K562 (cell line): ENCODE results near the gene MYH9. TPM values are rescaled to one million over a fixed set of nuclear protein-coding genes. Genes with fewer than 3 reads are reported as not detected.

Experiments
- ARHGAP35 ChIP-seq: fragments of 450-650 bp; IDR thresholded peaks from 2 replicates; pipeline ENCODE4 v1.6.1; 2018; ENCODE audit not compliant: partially characterized antibody
- BCL6 ChIP-seq: fragments of 250-450 bp; sonication (Bioruptor Pico); IDR thresholded peaks from 2 replicates; pipeline ENCODE4 v1.4.0; 2020
- CBFB ChIP-seq: sonication (generic); formaldehyde crosslinking; IDR thresholded peaks from 2 replicates; pipeline ENCODE4 v1.4.0; 2020; ENCODE audit warnings: mild to moderate bottlenecking, missing genetic modification reagents
- CBX2 ChIP-seq: fragments of 200-600 bp; sonication (generic); IDR thresholded peaks from one replicate; pipeline ENCODE4 v1.6.1; 2012; ENCODE audit warnings: mild to moderate bottlenecking, low read length, inconsistent platforms; ENCODE audit not compliant: insufficient read depth, poor library complexity, severe bottlenecking
- ETV1 ChIP-seq: fragments of 450-650 bp; conservative IDR thresholded peaks from 2 replicates; pipeline ENCODE4 v1.6.1; 2016; ENCODE audit warnings: missing genetic modification characterization, control low read depth, low read depth, missing compliant biosample characterization
- KDM2B ChIP-seq: fragments of 250-450 bp; sonication (Bioruptor Pico); IDR thresholded peaks from 2 replicates; pipeline ENCODE4 v1.8.0; 2021; ENCODE audit warnings: mild to moderate bottlenecking, moderate library complexity
- NR2C2 ChIP-seq, 2 experiments: fragments of 200-800 bp in 1 of 2; sonication (Bioruptor generic) in 1 of 2; sonication (generic) in 1 of 2; formaldehyde crosslinking in 1 of 2; IDR thresholded peaks; 2 replicates each; pipeline versions ENCODE4 v1.6.1 to v1.8.0; 2016 to 2022; ENCODE audit warnings: mild to moderate bottlenecking in 1 of 2, missing compliant biosample characterization in 1 of 2, missing genetic modification characterization in 1 of 2, missing genetic modification reagents in 1 of 2
- TRIM28 ChIP-seq: fragments of 450-650 bp; IDR thresholded peaks from 2 replicates; pipeline ENCODE4 v1.6.1; 2017
- ZBED1 ChIP-seq: IDR thresholded peaks from 2 replicates; pipeline ENCODE4 v1.6.1; 2014
- ZNF316 ChIP-seq: fragments of 450-650 bp; IDR thresholded peaks from 2 replicates; pipeline ENCODE4 v1.6.1; 2016
- ZNF384 ChIP-seq: IDR thresholded peaks from 2 replicates; pipeline ENCODE4 v1.6.1; 2012; ENCODE audit warnings: low read depth, low read length, improper control_type of control experiment
- polyA plus RNA-seq, 8 experiments: library from polyadenylated mRNA; depleted of rRNA in 4 of 8; stranded (reverse) in 5 of 8; unstranded in 3 of 8; fragments of >200 nt; fragmentation: Nextera tagmentation in 2 of 8; fragmentation: Illumina TruSeq in 1 of 8; extraction: Ambion mirVana in 2 of 8; extraction: Trizol in 1 of 8; gene quantifications; 2 replicates each; pipeline versions ENCODE4 v1.2.1 to v1.2.3, GENCODE V29; 2011 to 2014; ENCODE audit warnings: inconsistent platforms in 1 of 8, missing spikeins in 1 of 8
- total RNA-seq, 7 experiments: library from RNA; depleted of rRNA in 6 of 7; stranded (reverse); fragments of >200 nt in 6 of 7; fragmentation: Illumina TruSeq in 2 of 7; extraction: Trizol in 2 of 7; gene quantifications; 2 replicates each; pipeline versions ENCODE4 v1.2.1 to v1.2.3, GENCODE V29; 2011 to 2021; ENCODE audit warnings: low replicate concordance in 1 of 7
- TF ChIP-seq, protein P1 (sequence below): sonication (generic); formaldehyde crosslinking; IDR thresholded peaks from 2 replicates; pipeline ENCODE4 v1.8.1; 2023; ENCODE audit warnings: mild to moderate bottlenecking, missing genetic modification reagents
- TF ChIP-seq, protein P2 (sequence below): fragments of 250-450 bp; sonication (Bioruptor Pico); IDR thresholded peaks from 2 replicates; pipeline ENCODE4 v1.5.1; 2021; ENCODE audit warnings: mild to moderate bottlenecking
- TF ChIP-seq, protein P3 (sequence below): sonication (generic); formaldehyde crosslinking; IDR thresholded peaks from 2 replicates; pipeline ENCODE4 v1.8.0; 2022; ENCODE audit warnings: missing genetic modification reagents, mild to moderate bottlenecking, borderline replicate concordance
- TF ChIP-seq, protein P4 (sequence below), 2 experiments: fragments of 450-650 bp in 1 of 2; sonication (generic) in 1 of 2; formaldehyde crosslinking in 1 of 2; IDR thresholded peaks; 2 replicates each; pipeline versions ENCODE4 v1.7.1 to v1.9.0; 2016 to 2022; ENCODE audit warnings: inconsistent platforms in 1 of 2, mild to moderate bottlenecking in 1 of 2, missing genetic modification reagents in 1 of 2

The MYH9 gene
- total and polyA plus RNA-seq, 9 of the 15 experiments (the other 6 are each of a cell fraction or from before 2014, with no cell fraction given) = 0.71 to 111 (median 24.6) TPM

DNA sequence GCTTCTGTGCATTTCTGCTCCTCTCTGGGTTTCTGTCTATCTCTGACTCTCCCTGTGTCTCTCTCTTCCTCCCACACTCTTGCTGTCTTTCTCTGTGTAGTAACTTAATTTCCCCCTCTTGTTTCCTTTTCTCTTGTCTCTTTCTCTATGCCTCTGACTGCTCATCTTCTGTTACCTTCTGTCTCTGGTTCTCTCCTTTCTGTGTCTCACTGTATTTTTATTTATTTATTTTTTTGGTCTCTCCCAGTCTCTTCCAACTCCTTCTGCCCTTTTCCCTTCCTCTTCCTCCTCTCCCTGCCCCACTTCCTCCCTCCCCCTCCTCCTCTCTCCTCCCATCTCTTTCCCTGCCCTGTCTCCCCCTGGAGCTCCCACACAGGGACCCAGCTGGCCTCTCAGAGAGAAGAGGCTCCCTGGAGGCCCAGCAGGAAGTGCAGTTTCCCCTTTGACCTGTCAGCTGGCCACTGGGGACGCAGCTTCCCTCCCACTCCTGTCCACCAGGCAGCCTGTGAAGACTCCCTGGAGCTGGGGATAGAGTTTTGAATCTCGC, 38.3 kb upstream of the MYH9 start (continued):
- TF ChIP-seq, protein P1, sequence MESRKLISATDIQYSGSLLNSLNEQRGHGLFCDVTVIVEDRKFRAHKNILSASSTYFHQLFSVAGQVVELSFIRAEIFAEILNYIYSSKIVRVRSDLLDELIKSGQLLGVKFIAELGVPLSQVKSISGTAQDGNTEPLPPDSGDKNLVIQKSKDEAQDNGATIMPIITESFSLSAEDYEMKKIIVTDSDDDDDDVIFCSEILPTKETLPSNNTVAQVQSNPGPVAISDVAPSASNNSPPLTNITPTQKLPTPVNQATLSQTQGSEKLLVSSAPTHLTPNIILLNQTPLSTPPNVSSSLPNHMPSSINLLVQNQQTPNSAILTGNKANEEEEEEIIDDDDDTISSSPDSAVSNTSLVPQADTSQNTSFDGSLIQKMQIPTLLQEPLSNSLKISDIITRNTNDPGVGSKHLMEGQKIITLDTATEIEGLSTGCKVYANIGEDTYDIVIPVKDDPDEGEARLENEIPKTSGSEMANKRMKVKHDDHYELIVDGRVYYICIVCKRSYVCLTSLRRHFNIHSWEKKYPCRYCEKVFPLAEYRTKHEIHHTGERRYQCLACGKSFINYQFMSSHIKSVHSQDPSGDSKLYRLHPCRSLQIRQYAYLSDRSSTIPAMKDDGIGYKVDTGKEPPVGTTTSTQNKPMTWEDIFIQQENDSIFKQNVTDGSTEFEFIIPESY (CRISPR knock-in tag) = no peak
- no peak for TF ChIP-seq CBFB (CRISPR knock-in tag)
- TF ChIP-seq TRIM28 = no peak
- TF ChIP-seq BCL6 = no peak
- no peak for TF ChIP-seq ARHGAP35
- TF ChIP-seq, protein P2, sequence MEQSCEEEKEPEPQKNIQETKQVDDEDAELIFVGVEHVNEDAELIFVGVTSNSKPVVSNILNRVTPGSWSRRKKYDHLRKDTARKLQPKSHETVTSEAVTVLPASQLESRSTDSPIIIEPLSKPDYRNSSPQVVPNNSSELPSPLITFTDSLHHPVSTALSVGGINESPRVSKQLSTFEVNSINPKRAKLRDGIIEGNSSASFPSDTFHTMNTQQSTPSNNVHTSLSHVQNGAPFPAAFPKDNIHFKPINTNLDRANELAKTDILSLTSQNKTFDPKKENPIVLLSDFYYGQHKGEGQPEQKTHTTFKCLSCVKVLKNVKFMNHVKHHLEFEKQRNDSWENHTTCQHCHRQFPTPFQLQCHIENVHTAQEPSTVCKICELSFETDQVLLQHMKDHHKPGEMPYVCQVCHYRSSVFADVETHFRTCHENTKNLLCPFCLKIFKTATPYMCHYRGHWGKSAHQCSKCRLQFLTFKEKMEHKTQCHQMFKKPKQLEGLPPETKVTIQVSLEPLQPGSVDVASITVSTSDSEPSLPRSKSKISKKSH = no peak
- TF ChIP-seq, protein P3, sequence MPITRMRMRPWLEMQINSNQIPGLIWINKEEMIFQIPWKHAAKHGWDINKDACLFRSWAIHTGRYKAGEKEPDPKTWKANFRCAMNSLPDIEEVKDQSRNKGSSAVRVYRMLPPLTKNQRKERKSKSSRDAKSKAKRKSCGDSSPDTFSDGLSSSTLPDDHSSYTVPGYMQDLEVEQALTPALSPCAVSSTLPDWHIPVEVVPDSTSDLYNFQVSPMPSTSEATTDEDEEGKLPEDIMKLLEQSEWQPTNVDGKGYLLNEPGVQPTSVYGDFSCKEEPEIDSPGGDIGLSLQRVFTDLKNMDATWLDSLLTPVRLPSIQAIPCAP (CRISPR knock-in tag) = no peak
- TF ChIP-seq KDM2B (CRISPR knock-in tag) = no peak
- no peak for TF ChIP-seq CBX2
- TF ChIP-seq ETV1 (tag) = peak; percentile 48
- no peak for TF ChIP-seq ZBED1
- peak; percentile 95 for TF ChIP-seq NR2C2 (CRISPR knock-in tag; IDR thresholded peaks at IDR 0.05)
- TF ChIP-seq NR2C2 (tag; IDR thresholded peaks at IDR 0.05) = peak; percentile 94
- no peak for TF ChIP-seq ZNF384
- TF ChIP-seq ZNF316 = no peak
- TF ChIP-seq, protein P4, sequence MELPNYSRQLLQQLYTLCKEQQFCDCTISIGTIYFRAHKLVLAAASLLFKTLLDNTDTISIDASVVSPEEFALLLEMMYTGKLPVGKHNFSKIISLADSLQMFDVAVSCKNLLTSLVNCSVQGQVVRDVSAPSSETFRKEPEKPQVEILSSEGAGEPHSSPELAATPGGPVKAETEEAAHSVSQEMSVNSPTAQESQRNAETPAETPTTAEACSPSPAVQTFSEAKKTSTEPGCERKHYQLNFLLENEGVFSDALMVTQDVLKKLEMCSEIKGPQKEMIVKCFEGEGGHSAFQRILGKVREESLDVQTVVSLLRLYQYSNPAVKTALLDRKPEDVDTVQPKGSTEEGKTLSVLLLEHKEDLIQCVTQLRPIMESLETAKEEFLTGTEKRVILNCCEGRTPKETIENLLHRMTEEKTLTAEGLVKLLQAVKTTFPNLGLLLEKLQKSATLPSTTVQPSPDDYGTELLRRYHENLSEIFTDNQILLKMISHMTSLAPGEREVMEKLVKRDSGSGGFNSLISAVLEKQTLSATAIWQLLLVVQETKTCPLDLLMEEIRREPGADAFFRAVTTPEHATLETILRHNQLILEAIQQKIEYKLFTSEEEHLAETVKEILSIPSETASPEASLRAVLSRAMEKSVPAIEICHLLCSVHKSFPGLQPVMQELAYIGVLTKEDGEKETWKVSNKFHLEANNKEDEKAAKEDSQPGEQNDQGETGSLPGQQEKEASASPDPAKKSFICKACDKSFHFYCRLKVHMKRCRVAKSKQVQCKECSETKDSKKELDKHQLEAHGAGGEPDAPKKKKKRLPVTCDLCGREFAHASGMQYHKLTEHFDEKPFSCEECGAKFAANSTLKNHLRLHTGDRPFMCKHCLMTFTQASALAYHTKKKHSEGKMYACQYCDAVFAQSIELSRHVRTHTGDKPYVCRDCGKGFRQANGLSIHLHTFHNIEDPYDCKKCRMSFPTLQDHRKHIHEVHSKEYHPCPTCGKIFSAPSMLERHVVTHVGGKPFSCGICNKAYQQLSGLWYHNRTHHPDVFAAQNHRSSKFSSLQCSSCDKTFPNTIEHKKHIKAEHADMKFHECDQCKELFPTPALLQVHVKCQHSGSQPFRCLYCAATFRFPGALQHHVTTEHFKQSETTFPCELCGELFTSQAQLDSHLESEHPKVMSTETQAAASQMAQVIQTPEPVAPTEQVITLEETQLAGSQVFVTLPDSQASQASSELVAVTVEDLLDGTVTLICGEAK (IDR thresholded peaks at IDR 0.05) = peak; percentile 62
- TF ChIP-seq, protein P4 (CRISPR knock-in tag; IDR thresholded peaks at IDR 0.05) = no peak
